ENCODE measurements around the gene SC5D.

SC5D gene

DNA sequence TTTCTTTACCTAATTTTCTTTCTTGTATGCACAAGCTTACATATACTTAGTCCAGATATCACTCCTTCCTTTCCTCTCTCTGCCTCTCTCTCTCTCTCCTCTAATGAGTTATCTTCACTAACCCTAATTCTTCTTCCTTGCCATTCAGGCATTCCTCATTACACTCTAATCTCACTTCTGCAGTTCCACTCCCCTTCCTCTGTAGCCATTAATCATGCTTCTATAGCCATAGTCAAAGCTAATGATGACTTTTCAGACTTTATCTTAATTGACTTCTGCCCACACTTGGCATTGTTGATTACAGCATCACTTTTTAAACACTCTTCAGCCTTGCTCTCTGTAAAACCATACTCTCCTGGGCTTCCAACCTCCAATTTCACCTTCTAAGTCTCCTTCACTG is 35.3 kb upstream of the SC5D start:
- no peak overlapping the region for H3K27ac ChIP-seq
- H3K9me3 ChIP-seq (ENCODE audit: severe bottlenecking), result no peaks in the 10 kb centered on the region
- no peak overlapping the region for H3K4me3 ChIP-seq (ENCODE audit: low read depth, low read length)
- H3K27me3 ChIP-seq (ENCODE audit: insufficient read depth, low read depth, severe bottlenecking), result no peaks in the 10 kb centered on the region
- DNase-seq, result no peak
- no peaks in the 10 kb centered on the region for H3K36me3 ChIP-seq
- TF ChIP-seq, protein P1, sequence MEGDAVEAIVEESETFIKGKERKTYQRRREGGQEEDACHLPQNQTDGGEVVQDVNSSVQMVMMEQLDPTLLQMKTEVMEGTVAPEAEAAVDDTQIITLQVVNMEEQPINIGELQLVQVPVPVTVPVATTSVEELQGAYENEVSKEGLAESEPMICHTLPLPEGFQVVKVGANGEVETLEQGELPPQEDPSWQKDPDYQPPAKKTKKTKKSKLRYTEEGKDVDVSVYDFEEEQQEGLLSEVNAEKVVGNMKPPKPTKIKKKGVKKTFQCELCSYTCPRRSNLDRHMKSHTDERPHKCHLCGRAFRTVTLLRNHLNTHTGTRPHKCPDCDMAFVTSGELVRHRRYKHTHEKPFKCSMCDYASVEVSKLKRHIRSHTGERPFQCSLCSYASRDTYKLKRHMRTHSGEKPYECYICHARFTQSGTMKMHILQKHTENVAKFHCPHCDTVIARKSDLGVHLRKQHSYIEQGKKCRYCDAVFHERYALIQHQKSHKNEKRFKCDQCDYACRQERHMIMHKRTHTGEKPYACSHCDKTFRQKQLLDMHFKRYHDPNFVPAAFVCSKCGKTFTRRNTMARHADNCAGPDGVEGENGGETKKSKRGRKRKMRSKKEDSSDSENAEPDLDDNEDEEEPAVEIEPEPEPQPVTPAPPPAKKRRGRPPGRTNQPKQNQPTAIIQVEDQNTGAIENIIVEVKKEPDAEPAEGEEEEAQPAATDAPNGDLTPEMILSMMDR (IDR thresholded peaks at IDR 0.05; ENCODE audit: low read depth, low read length), result no peak

- Histone ChIP-seq H3K4me3 (ENCODE audit: low read depth, low read length) (no peak overlapping the region), H3K9me3 (ENCODE audit: severe bottlenecking) (no peaks in the 10 kb centered on the region), H3K36me3 (no peaks in the 10 kb centered on the region), H3K27ac (no peak overlapping the region), H3K27me3 (ENCODE audit: insufficient read depth, low read depth, severe bottlenecking) (no peaks in the 10 kb centered on the region)
- DNase-seq, result no peak
- TF ChIP-seq, protein P1 (IDR thresholded peaks at IDR 0.05; ENCODE audit: low read depth, low read length), result no peak
These were observed 34.6 kb upstream of the SC5D start for GRCh38 chr11:121257976-121258375.

DNA sequence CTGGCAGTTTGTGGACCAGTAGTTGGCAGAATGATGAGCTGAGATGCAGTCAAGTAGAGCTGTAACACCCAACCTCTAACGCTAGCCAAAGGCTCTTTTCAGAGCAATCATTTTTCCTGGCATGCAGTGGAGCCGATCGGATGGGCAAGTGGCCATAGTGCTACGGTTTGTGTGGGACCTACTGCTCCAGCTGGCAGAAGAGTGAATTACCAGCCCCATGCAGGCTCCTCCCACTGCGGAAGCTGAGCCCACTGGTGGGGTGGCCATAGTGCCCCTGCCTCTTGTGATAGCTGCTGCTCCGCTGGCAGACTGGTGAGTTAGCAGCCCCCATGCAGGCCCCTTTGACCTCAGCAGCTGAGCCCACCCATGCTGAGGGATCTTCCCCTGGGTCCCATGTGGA is 27.0 kb upstream of the SC5D start:
- Histone ChIP-seq H3K27ac (no peak overlapping the region), H3K4me3 (ENCODE audit: low read depth, low read length) (no peak overlapping the region), H3K9me3 (ENCODE audit: severe bottlenecking) (no peaks in the 10 kb centered on the region), H3K27me3 (ENCODE audit: insufficient read depth, low read depth, severe bottlenecking) (peaks cover 13% of the 10 kb centered on the region), H3K36me3 (no peaks in the 10 kb centered on the region)
- DNase-seq, result no peak
- TF ChIP-seq, protein P1 (IDR thresholded peaks at IDR 0.05; ENCODE audit: low read depth, low read length), result no peak

DNA sequence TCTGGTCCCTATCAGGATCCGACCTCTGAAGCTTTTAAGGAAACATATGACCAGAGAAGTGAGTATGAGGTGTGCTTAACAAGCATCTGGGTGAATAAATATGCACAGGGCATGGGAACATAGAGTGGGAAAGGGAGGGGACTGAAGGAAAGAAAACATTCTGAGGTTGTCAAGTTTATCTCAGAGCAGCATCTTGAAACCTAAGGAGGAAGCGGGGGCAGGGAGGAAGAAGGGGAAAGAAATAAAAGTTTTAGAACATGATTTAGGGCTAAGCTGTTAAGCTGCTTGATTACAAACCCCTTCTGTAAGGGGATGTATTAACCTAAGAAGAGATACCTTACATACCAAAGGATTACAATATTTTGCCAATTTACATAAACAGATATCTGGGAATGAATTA is 24.0 kb upstream of the SC5D start:
- Histone ChIP-seq H3K36me3 (no peaks in the 10 kb centered on the region), H3K4me3 (ENCODE audit: low read depth, low read length) (no peak overlapping the region), H3K27me3 (ENCODE audit: insufficient read depth, low read depth, severe bottlenecking) (peaks cover 13% of the 10 kb centered on the region), H3K27ac (no peak overlapping the region), H3K9me3 (ENCODE audit: severe bottlenecking) (no peaks in the 10 kb centered on the region)
- DNase-seq, result no peak
- TF ChIP-seq, protein P1 (IDR thresholded peaks at IDR 0.05; ENCODE audit: low read depth, low read length), result no peak

DNA sequence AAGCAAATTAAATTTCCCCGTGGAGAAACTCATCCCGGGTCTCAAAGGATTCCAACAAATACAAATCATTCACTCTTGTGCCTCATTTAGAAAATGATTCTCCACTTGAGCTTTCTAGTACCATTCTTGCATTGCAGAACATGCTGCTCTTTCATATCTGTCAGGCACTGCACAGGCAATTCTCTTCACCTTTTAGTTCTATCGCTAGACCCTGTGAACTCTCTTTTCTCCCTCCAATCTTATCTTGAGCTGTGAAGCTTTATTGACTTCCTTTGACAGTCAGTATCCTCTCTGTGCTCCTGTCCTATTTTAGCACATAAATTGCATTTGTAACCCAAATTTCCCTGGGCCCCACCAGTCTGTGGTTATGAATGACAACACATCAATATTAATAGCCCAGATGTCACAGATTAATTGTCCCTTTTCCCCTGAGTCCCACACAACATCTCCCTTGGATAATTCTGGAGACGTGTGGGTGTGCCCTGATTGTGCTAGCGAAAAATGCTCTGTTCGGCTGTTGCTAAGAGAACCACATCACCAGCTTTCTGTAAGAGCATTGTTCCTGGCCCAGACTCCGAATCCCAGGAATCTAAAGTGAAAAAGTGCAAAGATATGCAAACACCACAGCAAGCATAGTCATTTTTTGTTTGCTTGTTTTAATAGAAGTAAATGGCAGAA is 22.4 kb upstream of the SC5D start:
- TF ChIP-seq, protein P1 (IDR thresholded peaks at IDR 0.05; ENCODE audit: low read depth, low read length), result no peak
- DNase-seq, result no peak
- Histone ChIP-seq H3K27ac (no peak overlapping the region), H3K9me3 (ENCODE audit: severe bottlenecking) (no peaks in the 10 kb centered on the region), H3K27me3 (ENCODE audit: insufficient read depth, low read depth, severe bottlenecking) (peaks cover 13% of the 10 kb centered on the region), H3K4me3 (ENCODE audit: low read depth, low read length) (no peak overlapping the region), H3K36me3 (no peaks in the 10 kb centered on the region)

Data from WERI-Rb-1 (cell line).